HG03064 (cell line): ENCODE data around the gene RRM2.

ENCODE experiments used
- ATAC-seq: cut with Tn5 transposase; IDR thresholded peaks from one replicate; pipeline ENCODE4 v1.9.1; 2021; ENCODE audit warnings: low read depth; ENCODE audit not compliant: unreplicated experiment

The RRM2 gene

GRCh38 chr2:10148268-10148667 lies 25.7 kb downstream of the RRM2 start:
- no peak for ATAC-seq

- no peak for ATAC-seq
Measured at GRCh38 chr2:10149635-10150034, 27.1 kb downstream of the RRM2 start.

- ATAC-seq, result no peak
Measured at GRCh38 chr2:10150436-10150835, 27.9 kb downstream of the RRM2 start.

GRCh38 chr2:10151462-10151861 lies 28.9 kb downstream of the RRM2 start:
- ATAC-seq, result no peak

GRCh38 chr2:10157293-10157692 lies 34.8 kb downstream of the RRM2 start:
- ATAC-seq, result no peak

- ATAC-seq, result no peak
Measured at GRCh38 chr2:10158681-10159080, 36.1 kb downstream of the RRM2 start.

GRCh38 chr2:10159086-10159485 lies 36.5 kb downstream of the RRM2 start:
- no peak for ATAC-seq

GRCh38 chr2:10159581-10160131 lies 37.1 kb downstream of the RRM2 start:
- no peak for ATAC-seq

- no peak for ATAC-seq
Measured at GRCh38 chr2:10160203-10160955, 37.8 kb downstream of the RRM2 start.

- no peak for ATAC-seq
Measured at GRCh38 chr2:10161206-10161931, 38.8 kb downstream of the RRM2 start.

- ATAC-seq, result no peak
Measured at GRCh38 chr2:10161961-10162441, 39.5 kb downstream of the RRM2 start.

GRCh38 chr2:10162586-10163497 lies 40.3 kb downstream of the RRM2 start:
- no peak for ATAC-seq

- ATAC-seq, result no peak
Measured at GRCh38 chr2:10163498-10164486, 41.3 kb downstream of the RRM2 start.

GRCh38 chr2:10164601-10165000 lies 42.1 kb downstream of the RRM2 start:
- no peak for ATAC-seq

- ATAC-seq, result no peak
Measured at GRCh38 chr2:10165282-10165681, 42.7 kb downstream of the RRM2 start.

GRCh38 chr2:10165861-10166675 lies 43.5 kb downstream of the RRM2 start:
- no peak for ATAC-seq

- ATAC-seq, result no peak
Measured at GRCh38 chr2:10166676-10167292, 44.2 kb downstream of the RRM2 start.

GRCh38 chr2:10167316-10167715 lies 44.8 kb downstream of the RRM2 start:
- no peak for ATAC-seq
